NCI-H146 treated with DMSO at 0.1 percent for 48 hours (cell line): ENCODE measurements around the gene TRIM77.
"Not testable (repeated sequence)": the region's sequence is repeated elsewhere in the genome, so short reads cannot be mapped to it uniquely, and the experiment has no call there.

Experiments
- DNase-seq: peaks from one replicate; lab custom pipeline; 2025; ENCODE audit not compliant: unreplicated experiment; lab: John Stamatoyannopoulos, UW

TRIM77 gene, protein sequence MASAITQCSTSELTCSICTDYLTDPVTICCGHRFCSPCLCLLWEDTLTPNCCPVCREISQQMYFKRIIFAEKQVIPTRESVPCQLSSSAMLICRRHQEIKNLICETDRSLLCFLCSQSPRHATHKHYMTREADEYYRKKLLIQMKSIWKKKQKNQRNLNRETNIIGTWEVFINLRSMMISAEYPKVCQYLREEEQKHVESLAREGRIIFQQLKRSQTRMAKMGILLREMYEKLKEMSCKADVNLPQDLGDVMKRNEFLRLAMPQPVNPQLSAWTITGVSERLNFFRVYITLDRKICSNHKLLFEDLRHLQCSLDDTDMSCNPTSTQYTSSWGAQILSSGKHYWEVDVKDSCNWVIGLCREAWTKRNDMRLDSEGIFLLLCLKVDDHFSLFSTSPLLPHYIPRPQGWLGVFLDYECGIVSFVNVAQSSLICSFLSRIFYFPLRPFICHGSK

GRCh38 chr11:89709999-89710398 lies at the start of gene TRIM77:
TSS of gene TRIM77 (plus strand) at chr11:89710299. CDS start at chr11:89710299, 0 bp downstream.
- DNase-seq, result not testable (repeated sequence)

DNA sequence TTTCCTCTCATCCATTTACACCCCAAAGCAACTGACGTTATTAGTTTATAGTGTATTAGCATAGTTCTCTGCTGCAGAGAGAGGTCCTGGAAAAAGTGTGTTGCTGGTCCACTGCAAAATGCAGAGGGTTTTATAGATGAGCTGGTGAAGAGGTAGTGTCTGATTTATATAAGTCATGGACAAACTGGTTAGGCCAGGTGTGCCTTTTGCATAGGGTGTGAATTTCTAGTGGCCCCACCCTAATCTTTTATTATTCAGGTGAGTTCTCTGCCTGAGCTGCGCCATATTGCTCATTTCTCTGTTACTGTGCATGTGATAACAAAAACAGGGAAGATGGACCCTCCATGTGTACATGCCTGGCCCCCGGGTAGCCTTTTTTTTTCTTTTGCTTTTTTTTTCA lies 43.1 kb upstream of the TRIM77 start:
- DNase-seq, result no peak

DNA sequence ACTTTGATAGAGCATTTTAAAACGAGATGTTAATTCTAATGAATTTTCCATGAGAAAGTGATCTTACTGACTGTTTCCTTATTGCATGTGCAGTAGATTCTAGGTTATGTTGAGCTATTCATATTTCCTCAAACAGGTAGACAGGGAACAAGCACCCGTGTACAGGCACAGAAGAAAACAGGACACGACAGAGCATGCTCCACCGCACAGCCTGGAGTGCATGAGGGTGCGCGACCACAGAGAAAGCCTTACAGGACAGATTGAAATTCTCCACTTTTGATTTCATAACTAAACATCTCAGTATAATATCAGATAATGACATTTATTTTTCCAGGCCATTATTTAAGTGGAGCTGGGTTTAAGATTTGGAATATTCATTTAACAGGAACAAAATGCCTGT lies 41.9 kb upstream of the TRIM77 start:
- not testable (repeated sequence) for DNase-seq

DNA sequence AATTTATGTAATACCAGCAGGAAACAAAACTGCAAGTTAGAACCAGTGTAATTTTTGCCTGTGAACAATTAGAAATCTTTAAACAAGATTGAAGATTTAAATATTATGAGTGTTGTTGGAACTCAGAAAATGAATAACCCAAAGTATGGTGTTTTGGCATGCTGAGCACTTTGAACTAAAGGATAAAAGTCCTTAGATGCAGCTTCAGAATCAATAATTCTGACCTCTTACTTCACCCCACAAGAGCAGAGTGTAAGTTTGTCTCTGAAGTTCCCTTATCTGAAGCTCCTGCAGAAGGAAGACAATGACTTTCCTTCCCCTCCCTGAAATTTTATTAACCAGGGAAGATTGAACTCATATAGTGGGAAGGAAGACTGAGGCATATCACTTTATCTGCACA lies 40.5 kb upstream of the TRIM77 start:
- DNase-seq, result not testable (repeated sequence)

DNA sequence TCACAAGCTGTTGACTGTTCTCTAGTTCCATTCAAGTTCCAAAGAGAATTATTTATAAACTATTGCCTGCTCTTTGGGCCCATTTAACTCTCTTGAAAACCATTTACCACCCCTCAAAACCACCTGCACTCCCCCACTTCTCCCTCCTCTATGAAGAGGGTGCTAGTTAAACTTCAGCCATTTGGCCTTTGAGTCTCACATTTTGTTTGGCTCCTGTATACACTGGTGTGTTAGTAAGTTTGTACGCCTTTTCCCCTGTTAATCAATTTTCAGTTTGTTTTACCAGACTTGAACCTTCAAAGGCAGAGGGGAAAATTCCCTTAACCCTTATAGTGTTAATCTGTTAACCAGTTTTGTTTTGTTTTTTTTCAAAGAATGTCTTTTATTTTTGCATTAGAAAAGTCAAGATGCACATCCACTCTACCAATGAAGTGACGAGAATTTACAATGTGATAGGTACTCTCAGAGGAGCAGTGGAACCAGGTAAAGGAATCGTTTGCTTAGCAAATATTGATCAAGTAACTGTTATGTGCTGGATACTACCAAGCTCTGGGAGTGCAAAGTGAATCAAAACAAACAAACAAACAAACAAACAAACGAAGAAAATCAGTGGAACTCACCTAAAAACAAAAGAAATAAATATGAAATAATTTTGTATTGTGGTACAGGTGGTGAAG lies 40.0 kb upstream of the TRIM77 start:
- DNase-seq, result not testable (repeated sequence)

GRCh38 chr11:89672547-89672946 lies 37.6 kb upstream of the TRIM77 start:
- peak; percentile 16 for DNase-seq

DNA sequence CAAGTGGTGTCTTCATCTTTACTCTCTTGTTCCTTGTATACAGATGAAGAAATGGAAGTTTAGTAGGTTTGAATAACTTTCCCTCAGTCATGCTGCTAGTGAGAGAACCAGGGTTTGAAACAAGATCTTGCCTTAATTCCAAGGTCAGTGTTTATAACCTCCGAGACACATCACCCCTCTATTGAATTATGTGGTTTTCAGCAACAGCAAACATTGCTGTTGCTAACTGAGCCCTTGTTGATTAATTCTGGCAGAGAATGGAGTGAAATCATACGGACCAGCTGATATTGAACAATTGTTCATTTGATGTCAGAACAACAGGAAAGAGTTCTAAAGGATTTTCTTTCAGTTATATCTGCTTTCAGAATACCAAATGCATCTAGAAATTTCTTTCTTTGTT lies 36.7 kb upstream of the TRIM77 start:
- not testable (repeated sequence) for DNase-seq

GRCh38 chr11:89675383-89675782 lies 34.7 kb upstream of the TRIM77 start:
- not testable (repeated sequence) for DNase-seq

DNA sequence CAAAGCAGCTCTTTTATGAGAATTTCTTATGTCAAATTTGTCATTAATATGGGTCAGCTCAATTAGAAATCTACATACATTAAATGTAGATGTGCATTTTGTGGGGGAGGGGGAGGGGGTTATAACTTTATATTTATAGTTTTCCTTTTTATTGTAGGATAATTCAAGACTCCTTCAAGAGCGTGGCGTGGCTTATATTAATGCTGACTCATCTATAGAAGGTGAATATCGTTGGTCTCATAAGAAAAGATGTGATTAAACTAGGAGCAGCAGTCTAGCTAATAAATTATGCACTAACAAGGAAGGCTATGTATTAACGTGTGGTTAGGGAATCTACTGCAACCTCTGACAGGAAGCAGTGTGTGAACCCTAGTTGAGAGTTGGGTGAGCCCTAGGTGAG lies 34.2 kb upstream of the TRIM77 start:
- not testable (repeated sequence) for DNase-seq

DNA sequence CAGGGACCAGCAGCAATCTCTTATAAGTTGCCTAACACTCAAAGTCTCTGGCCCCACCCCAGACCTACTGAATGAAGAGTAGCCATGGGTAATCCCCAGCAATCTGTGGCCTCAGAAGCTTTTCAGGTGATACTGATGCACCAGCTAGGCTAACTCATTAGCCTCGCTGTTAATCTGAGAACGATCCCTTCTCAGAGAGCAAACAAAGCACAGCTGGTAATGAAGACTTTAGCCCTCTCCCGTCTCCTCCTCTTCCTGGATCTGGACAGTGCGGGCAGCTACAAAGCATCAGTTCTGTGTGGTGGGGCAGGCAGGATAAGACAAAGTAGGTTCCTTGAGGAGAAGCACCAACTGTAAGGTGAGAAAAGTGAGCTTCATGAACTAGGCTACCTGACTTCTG lies 3.0 kb upstream of the TRIM77 start:
- not testable (repeated sequence) for DNase-seq

GRCh38 chr11:89724866-89725498 lies 14.9 kb downstream of the TRIM77 start:
- not testable (repeated sequence) for DNase-seq

DNA sequence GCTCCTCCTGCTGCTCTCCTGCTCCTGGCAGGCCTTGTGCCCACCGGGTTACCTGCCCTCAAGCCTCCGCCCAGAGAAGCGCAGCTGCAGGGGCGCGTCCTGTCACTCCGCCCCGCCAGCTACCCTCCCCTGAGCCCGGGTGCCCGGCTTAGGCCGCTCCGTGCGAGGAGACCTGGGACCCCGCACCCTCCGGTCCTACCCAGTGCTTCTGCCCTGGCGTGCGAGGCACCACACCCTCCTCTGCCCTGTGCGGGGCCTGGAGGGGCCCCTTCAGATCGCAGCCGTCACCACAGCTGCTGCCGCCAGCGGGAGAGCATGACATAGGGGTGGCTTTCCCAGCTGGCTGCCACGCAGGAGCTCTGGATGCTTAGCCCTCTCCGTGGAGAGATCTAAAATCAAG lies 20.1 kb downstream of the TRIM77 start:
- not testable (repeated sequence) for DNase-seq

DNA sequence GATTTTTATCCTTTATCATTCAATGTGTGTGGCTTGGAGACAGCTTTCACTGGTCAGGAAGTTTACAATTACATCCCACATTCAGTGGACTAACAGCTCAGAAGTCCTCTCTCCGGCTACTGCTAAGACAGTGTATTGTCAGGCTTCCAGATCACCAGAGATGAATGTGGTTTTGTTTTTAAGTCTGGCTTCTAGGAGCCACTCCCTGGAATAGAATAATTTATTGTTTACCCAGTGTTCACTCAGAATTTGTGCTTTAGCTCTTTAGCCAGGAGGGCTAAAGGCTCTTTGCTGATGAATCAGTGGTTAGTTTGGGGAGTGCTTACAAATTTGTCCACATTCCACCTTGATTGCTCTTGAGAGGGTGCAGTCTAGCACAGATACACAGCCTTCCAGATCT lies 26.5 kb downstream of the TRIM77 start:
- DNase-seq, result no peak

GRCh38 chr11:89737116-89737515 lies 27.0 kb downstream of the TRIM77 start:
- no peak for DNase-seq

DNA sequence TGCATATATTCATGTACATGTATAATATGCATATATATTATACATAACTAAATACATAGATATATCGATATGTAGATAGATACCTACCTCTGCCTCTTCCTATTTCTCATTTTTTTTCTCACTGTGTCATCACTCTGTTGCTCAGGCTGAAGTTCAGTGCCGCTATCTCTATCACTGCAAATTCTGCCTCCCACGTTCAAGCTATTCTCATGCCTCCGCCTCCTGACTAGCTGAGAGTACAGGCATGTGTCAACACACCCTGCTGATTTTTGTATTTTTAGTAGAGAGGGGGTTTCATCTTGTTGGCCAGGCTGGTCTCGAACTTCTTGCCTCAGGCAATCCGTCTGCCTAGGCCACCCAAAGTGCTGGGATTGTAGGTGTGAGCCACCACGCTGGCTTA lies 31.3 kb downstream of the TRIM77 start:
- not testable (repeated sequence) for DNase-seq

- DNase-seq, result not testable (repeated sequence)
These were observed 34.1 kb downstream of the TRIM77 start for GRCh38 chr11:89744158-89744557.

- not testable (repeated sequence) for DNase-seq
These were observed 40.7 kb downstream of the TRIM77 start for GRCh38 chr11:89750822-89751221.
